ENCODE measurements around the gene CDHR1.

DNA sequence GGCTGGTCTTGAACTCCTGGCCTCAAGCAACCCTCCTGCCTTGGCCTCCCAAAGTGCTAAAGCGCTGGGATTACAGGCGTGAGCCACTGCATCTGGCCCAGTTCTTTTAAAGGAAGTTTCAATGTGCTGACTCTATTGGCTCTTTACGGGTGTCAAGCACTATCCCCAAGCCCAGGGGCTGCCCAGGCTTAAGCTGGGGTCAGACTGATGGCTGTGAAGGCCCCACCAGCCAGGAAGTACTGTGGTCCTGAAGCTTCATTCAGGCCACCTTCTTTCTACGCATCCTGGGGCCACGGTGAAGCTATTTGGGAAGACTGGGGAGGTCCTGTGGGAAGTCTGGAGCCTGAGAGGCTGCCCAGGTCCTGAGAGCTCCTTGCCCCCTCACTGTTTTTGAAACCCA lies 12.7 kb upstream of the CDHR1 start:
- TF ChIP-seq, protein P1, sequence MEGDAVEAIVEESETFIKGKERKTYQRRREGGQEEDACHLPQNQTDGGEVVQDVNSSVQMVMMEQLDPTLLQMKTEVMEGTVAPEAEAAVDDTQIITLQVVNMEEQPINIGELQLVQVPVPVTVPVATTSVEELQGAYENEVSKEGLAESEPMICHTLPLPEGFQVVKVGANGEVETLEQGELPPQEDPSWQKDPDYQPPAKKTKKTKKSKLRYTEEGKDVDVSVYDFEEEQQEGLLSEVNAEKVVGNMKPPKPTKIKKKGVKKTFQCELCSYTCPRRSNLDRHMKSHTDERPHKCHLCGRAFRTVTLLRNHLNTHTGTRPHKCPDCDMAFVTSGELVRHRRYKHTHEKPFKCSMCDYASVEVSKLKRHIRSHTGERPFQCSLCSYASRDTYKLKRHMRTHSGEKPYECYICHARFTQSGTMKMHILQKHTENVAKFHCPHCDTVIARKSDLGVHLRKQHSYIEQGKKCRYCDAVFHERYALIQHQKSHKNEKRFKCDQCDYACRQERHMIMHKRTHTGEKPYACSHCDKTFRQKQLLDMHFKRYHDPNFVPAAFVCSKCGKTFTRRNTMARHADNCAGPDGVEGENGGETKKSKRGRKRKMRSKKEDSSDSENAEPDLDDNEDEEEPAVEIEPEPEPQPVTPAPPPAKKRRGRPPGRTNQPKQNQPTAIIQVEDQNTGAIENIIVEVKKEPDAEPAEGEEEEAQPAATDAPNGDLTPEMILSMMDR (IDR thresholded peaks at IDR 0.05) = no peak
- no peak for TF ChIP-seq POLR2AphosphoS5 (IDR thresholded peaks at IDR 0.05)
- no peak for TF ChIP-seq EP300 (IDR thresholded peaks at IDR 0.05)
- TF ChIP-seq POLR2A (IDR thresholded peaks at IDR 0.05) = no peak
